Smooth muscle cell (in vitro differentiated cells): ENCODE measurements around the gene SMYD3. TPM values are rescaled to one million over a fixed set of nuclear protein-coding genes. Genes with fewer than 3 reads are reported as not detected.

Experiments used
- DNase-seq: peaks from one replicate; lab custom pipeline; 2025; ENCODE audit not compliant: unreplicated experiment; lab: John Stamatoyannopoulos, UW
- H2AFZ ChIP-seq: fragments of 200-600 bp; sonication (generic); 2 replicates; pipeline ENCODE4 v1.6.0; 2016; ENCODE audit warnings: antibody characterized with exemption, low read depth, mild to moderate bottlenecking
- H3F3A ChIP-seq: fragments of 200-600 bp; sonication (generic); 2 replicates; pipeline ENCODE4 v1.6.0; 2017; ENCODE audit warnings: antibody characterized with exemption, low read depth
- H3K27ac ChIP-seq: fragments of 200-600 bp; sonication (generic); 2 replicates; pipeline ENCODE4 v1.5.1; 2016; ENCODE audit warnings: low read depth, mild to moderate bottlenecking
- H3K27me3 ChIP-seq: fragments of 200-600 bp; sonication (generic); 2 replicates; pipeline ENCODE4 v1.6.1; 2016; ENCODE audit warnings: low read depth, mild to moderate bottlenecking
- H3K36me3 ChIP-seq: fragments of 200-600 bp; sonication (generic); 2 replicates; pipeline ENCODE4 v1.5.1; 2016; ENCODE audit warnings: low read depth
- H3K4me1 ChIP-seq: fragments of 200-600 bp; sonication (generic); 2 replicates; pipeline ENCODE4 v1.5.1; 2016; ENCODE audit warnings: low read depth
- H3K4me2 ChIP-seq: fragments of 200-600 bp; sonication (generic); 2 replicates; pipeline ENCODE4 v1.6.0; 2016; ENCODE audit warnings: mild to moderate bottlenecking
- H3K4me3 ChIP-seq: fragments of 200-600 bp; sonication (generic); 2 replicates; pipeline ENCODE4 v1.5.1; 2016; ENCODE audit warnings: mild to moderate bottlenecking
- H3K79me2 ChIP-seq: fragments of 200-600 bp; sonication (generic); 2 replicates; pipeline ENCODE4 v1.6.0; 2016; ENCODE audit warnings: low read depth, mild to moderate bottlenecking
- H3K9ac ChIP-seq: fragments of 200-600 bp; sonication (generic); 2 replicates; pipeline ENCODE4 v1.6.0; 2016; ENCODE audit warnings: low read depth
- H3K9me3 ChIP-seq: fragments of 200-600 bp; sonication (generic); replicated peaks from 2 replicates; pipeline ENCODE4 v1.5.1; 2016; ENCODE audit warnings: low read depth
- H4K20me1 ChIP-seq: fragments of 200-600 bp; sonication (generic); 2 replicates; pipeline ENCODE4 v1.6.0; 2016; ENCODE audit warnings: low read depth
- WGBS: methylation state at CpG from one replicate; pipeline ENCODE4 v1.1.7; 2016; ENCODE audit warnings: low lambda C conversion rate; 5-methylcytosine and 5-hydroxymethylcytosine counted together
- polyA plus RNA-seq: library from polyadenylated mRNA; unstranded; fragments of >200 nt; fragmentation: Nextera tagmentation; extraction: Ambion mirVana; gene quantifications from 2 replicates; pipeline ENCODE4 v1.2.1, GENCODE V29; 2016
- total RNA-seq: library from RNA; depleted of rRNA; stranded (reverse); fragments of >200 nt; gene quantifications from 2 replicates; pipeline ENCODE4 v1.2.3, GENCODE V29; 2014
- TF ChIP-seq, protein P1 (sequence below): fragments of 200-600 bp; sonication (generic); IDR thresholded peaks from 2 replicates; pipeline ENCODE4 v1.5.1; 2017; ENCODE audit warnings: borderline replicate concordance, mild to moderate bottlenecking, antibody characterized with exemption; ENCODE audit not compliant: insufficient read depth, poor library complexity, severe bottlenecking

The SMYD3 gene
- total and polyA plus RNA-seq, 2 experiments from 2014 or later: 162 to 301 TPM

DNA sequence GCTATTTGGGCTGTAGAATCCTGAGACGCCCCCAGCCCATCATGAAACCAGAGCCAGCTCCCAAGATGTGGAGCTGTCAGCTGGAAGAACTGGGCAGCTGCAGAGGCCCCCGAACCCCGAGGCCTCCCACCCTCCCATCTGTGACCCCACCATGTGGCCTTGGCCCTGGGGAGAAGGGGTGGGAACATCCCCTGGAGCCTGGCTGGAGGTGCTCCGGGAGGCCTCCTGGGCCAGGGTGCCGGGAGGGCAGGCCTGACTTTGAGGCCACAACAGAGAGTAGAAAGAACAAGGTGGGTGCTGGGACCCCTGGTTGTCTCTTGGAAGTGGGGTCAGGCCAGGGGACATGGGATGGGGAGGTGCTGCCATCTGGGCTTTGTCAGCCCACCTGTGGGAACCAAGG is 6.0 kb upstream of the SMYD3 start:
- Histone ChIP-seq H3K79me2 (no peaks in the 10 kb centered on the region), H3K27me3 (no peaks in the 10 kb centered on the region), H3K4me2 (no peak overlapping the region), H3K27ac (no peak overlapping the region), H3K9me3 (no peaks in the 10 kb centered on the region), H3F3A (no peaks in the 10 kb centered on the region), H3K4me3 (no peak overlapping the region), H2AFZ (no peak overlapping the region), H4K20me1 (no peaks in the 10 kb centered on the region), H3K9ac (no peak overlapping the region), H3K4me1 (no peaks in the 10 kb centered on the region), H3K36me3 (no peaks in the 10 kb centered on the region)
- no peak for DNase-seq
- TF ChIP-seq, protein P1, sequence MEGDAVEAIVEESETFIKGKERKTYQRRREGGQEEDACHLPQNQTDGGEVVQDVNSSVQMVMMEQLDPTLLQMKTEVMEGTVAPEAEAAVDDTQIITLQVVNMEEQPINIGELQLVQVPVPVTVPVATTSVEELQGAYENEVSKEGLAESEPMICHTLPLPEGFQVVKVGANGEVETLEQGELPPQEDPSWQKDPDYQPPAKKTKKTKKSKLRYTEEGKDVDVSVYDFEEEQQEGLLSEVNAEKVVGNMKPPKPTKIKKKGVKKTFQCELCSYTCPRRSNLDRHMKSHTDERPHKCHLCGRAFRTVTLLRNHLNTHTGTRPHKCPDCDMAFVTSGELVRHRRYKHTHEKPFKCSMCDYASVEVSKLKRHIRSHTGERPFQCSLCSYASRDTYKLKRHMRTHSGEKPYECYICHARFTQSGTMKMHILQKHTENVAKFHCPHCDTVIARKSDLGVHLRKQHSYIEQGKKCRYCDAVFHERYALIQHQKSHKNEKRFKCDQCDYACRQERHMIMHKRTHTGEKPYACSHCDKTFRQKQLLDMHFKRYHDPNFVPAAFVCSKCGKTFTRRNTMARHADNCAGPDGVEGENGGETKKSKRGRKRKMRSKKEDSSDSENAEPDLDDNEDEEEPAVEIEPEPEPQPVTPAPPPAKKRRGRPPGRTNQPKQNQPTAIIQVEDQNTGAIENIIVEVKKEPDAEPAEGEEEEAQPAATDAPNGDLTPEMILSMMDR: no peak
- 86% methylated on average over 4 of the region's 5 CpGs for WGBS

DNA sequence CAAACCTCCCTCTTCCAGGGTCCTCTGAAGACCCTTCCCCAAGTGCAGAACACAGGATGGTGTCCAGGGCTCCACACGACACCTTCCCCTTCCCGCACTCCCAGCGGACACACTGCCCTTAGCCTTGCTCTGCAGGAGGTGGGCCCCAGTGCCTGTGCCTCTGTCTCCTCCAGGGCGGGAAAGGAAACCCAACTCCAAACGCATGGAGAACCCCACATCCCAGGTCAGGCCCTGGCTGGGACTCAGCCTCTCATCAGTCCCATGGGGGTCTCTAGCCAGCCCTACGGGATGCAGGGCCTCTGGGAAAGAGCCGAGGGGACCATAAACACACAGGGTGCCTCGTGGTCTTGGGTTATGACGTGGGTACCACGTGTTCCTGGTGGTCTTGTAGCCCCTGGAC is 5.6 kb upstream of the SMYD3 start:
- Histone ChIP-seq H3F3A (no peaks in the 10 kb centered on the region), H3K27me3 (no peaks in the 10 kb centered on the region), H3K4me3 (no peak overlapping the region), H3K27ac (no peak overlapping the region), H3K4me2 (no peak overlapping the region), H4K20me1 (no peaks in the 10 kb centered on the region), H3K36me3 (no peaks in the 10 kb centered on the region), H3K79me2 (no peaks in the 10 kb centered on the region), H3K9ac (no peak overlapping the region), H3K4me1 (no peaks in the 10 kb centered on the region), H3K9me3 (no peaks in the 10 kb centered on the region), H2AFZ (no peak overlapping the region)
- WGBS: 94% methylated on average over 10 of the region's 10 CpGs
- no peak for DNase-seq
- TF ChIP-seq, protein P1: no peak

- 87% methylated on average over 7 of the region's 7 CpGs for WGBS
Measured at GRCh38 chr1:246512230-246512629, 5.2 kb upstream of the SMYD3 start.

DNA sequence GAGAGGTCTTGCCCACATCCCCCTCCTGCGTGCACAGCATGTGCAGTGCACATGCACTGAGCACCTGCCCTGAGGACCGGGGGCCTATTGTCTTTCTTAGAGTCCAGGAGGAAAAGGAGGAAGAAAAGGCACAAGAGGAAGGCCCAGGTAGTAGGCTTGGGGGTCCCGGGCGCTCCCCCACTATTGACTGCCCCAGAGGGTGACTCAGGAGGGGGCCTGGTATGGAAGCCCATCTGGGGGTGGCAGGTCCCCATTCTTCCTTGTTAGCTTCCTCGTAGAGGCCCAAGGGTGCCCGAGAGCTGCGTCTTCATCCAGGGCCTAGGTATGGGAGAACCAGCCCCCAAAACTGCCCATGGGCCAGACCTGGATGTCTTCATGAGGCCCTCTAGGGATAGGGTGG is 4.1 kb upstream of the SMYD3 start:
- Histone ChIP-seq H3K36me3 (no peaks in the 10 kb centered on the region), H3K9ac (no peak overlapping the region), H3F3A (no peaks in the 10 kb centered on the region), H3K27me3 (no peaks in the 10 kb centered on the region), H4K20me1 (no peaks in the 10 kb centered on the region), H3K79me2 (no peaks in the 10 kb centered on the region), H3K4me1 (peaks cover under 1% of the 10 kb centered on the region), H3K4me2 (no peak overlapping the region), H3K9me3 (no peaks in the 10 kb centered on the region), H3K27ac (no peak overlapping the region), H2AFZ (no peak overlapping the region), H3K4me3 (no peak overlapping the region)
- TF ChIP-seq, protein P1: no peak
- DNase-seq: no peak
- WGBS: 96% methylated on average over 7 of the region's 7 CpGs

More at GRCh38 chr1:246512230-246512629, 5.2 kb upstream of the SMYD3 start:
- no peaks in the 10 kb centered on the region for H3K4me1 ChIP-seq
- H3K9ac ChIP-seq: no peak overlapping the region
- no peaks in the 10 kb centered on the region for H4K20me1 ChIP-seq
- no peaks in the 10 kb centered on the region for H3K36me3 ChIP-seq
- no peak overlapping the region for H2AFZ ChIP-seq
- TF ChIP-seq, protein P1: no peak
- no peak overlapping the region for H3K4me2 ChIP-seq
- H3K9me3 ChIP-seq: no peaks in the 10 kb centered on the region
- H3K79me2 ChIP-seq: no peaks in the 10 kb centered on the region
- H3F3A ChIP-seq: no peaks in the 10 kb centered on the region
- no peak overlapping the region for H3K4me3 ChIP-seq
- no peak overlapping the region for H3K27ac ChIP-seq
- no peak for DNase-seq
- no peaks in the 10 kb centered on the region for H3K27me3 ChIP-seq
